Ishikawa (cell line): ENCODE measurements around the gene CLCA2.

Experiments
- CREB1 ChIP-seq: IDR thresholded peaks from 2 replicates; pipeline ENCODE4 v1.6.1; 2012; ENCODE audit warnings: low read depth
- EP300 ChIP-seq: IDR thresholded peaks from 2 replicates; pipeline ENCODE4 v1.6.1; 2012; ENCODE audit warnings: borderline replicate concordance
- REST ChIP-seq: IDR thresholded peaks from 2 replicates; pipeline ENCODE4 v1.6.1; 2012; ENCODE audit warnings: low read depth, mild to moderate bottlenecking
- TCF12 ChIP-seq: IDR thresholded peaks from 2 replicates; pipeline ENCODE4 v1.6.1; 2012; ENCODE audit warnings: low read depth

GRCh38 chr1:86416343-86416742 lies 7.6 kb upstream of the CLCA2 start:
- TF ChIP-seq EP300 = no peak
- TF ChIP-seq REST = no peak
- no peak for TF ChIP-seq CREB1
- no peak for TF ChIP-seq TCF12
